ENCODE measurements around the gene MSLN.

MSLN gene

GRCh38 chr16:802461-802860 is 41.9 kb downstream of the MSLN start:
- TF ChIP-seq CTCF (IDR thresholded peaks at IDR 0.05), result no peak

- TF ChIP-seq CTCF (IDR thresholded peaks at IDR 0.05), result no peak
Measured at GRCh38 chr16:802914-803753, 42.6 kb downstream of the MSLN start.

GRCh38 chr16:803754-804080 is 43.2 kb downstream of the MSLN start:
- TF ChIP-seq CTCF (IDR thresholded peaks at IDR 0.05), result no peak

- no peak for TF ChIP-seq CTCF (IDR thresholded peaks at IDR 0.05)
Measured at GRCh38 chr16:804193-805048, 43.9 kb downstream of the MSLN start.

GRCh38 chr16:805474-805873 is 44.9 kb downstream of the MSLN start:
- TF ChIP-seq CTCF (IDR thresholded peaks at IDR 0.05), result no peak

GRCh38 chr16:807347-808084 is 47.0 kb downstream of the MSLN start:
- TF ChIP-seq CTCF (IDR thresholded peaks at IDR 0.05), result no peak

- TF ChIP-seq CTCF (IDR thresholded peaks at IDR 0.05), result no peak
Measured at GRCh38 chr16:808085-808386, 47.5 kb downstream of the MSLN start.
